Bronchial epithelial cell (primary cell): ENCODE measurements around the gene CHRNA7. TPM values are rescaled to one million over a fixed set of nuclear protein-coding genes. Genes with fewer than 3 reads are reported as not detected.

ENCODE experiments used
- DNase-seq: peaks from one replicate; pipeline ENCODE4 v3.0.0-alpha.2; 2010; ENCODE audit warnings: low read depth
- FAIRE-seq: peaks from 2 replicates; lab custom pipeline; 2011; peaks lifted over from hg19 to GRCh38; lab: Jason Lieb, UNC
- H3K27me3 ChIP-seq: 2 replicates; pipeline ENCODE4 v1.5.1; 2011; ENCODE audit warnings: low read length; ENCODE audit not compliant: control insufficient read depth, insufficient read depth
- H3K36me3 ChIP-seq: 2 replicates; pipeline ENCODE4 v1.5.1; 2011; ENCODE audit warnings: low read length; ENCODE audit not compliant: control insufficient read depth, insufficient read depth
- H3K4me3 ChIP-seq: 2 replicates; pipeline ENCODE4 v1.5.1; 2011; ENCODE audit warnings: mild to moderate bottlenecking, low read depth, low read length, control low read depth
- CTCF ChIP-seq: IDR thresholded peaks from 2 replicates; pipeline ENCODE4 v1.5.1; 2011; ENCODE audit warnings: mild to moderate bottlenecking, moderate library complexity, low read length, control low read depth, inconsistent platforms; ENCODE audit not compliant: insufficient read depth, severe bottlenecking
- total RNA-seq: library from RNA; depleted of rRNA; stranded (reverse); fragments of >200 nt; gene quantifications from 2 replicates; pipeline ENCODE4 v1.2.1, GENCODE V29; 2014

CHRNA7 gene
- total RNA-seq, 1 donor from 2014 or later, result under 0.01 TPM

DNA sequence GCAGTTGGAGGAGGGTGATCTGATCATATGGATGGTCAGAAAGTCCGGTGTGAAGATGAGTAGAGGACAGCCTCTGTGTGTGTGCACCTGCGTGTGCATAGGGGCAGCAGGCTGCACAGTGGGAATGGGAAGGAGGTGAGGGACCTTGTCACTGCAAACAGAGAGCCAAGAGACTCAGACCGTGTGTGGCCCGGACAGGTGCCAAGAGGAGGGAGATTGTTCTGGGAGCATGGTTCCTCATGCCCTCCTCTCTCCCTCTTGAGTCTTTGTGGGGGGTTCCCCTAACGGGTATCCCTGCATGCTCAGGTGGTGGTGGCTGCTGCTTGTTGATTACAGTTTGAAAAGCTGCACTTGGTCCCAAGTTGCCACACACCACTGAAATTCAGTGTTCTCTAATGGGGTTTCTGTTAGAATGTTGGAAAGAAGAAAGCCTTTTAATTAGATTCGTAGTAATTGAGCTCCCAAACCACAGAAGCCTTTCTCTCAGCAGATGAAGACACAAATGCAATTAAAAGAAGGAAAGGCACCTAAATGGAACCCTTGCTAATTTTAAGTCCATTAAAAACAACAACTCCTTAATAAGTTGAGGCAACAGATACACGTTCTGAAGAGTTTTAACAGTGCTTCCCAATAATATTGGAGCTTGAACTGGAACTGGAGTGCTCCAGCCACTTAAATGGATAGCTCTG, 68.9 kb downstream of the CHRNA7 start:
- DNase-seq (no peak), FAIRE-seq (no peak)
- no peaks in the 10 kb centered on the region for H3K36me3 ChIP-seq
- no peak overlapping the region for H3K4me3 ChIP-seq
- TF ChIP-seq CTCF, result no peak
- no peaks in the 10 kb centered on the region for H3K27me3 ChIP-seq

DNA sequence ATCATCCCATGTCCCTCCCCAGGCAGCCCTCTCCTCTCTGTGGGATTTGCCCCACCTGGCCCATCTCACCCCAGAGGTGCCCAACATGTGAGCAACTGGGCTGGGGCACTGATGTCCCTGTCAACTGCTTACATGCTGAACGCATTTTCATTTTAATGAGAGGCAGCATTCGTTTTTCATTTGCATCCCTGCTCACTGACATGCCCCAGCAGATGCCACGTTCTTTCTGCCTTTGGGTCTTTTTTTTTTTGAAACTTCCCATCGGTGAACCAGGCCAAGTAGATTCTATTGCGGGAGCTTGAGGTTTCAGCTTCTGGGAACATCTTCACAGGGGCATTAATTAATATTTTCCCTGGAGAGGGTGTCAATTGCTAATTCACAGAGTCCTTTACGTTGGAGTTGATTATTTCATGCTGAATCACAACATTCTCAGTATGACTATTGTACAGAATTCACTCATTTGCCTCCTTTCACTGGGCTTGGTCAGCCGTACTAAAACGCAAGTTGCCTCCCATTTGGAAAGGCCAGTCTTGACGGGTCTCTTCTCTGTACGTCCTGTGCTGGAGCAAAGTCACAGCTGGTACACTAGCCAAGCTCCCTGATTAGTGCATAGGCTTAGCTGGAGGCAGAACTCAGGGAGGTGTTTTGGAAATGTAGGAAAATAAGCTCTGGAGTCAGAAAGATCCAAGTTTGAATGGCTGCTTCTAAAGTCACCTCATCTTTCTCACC, 69.8 kb downstream of the CHRNA7 start:
- no peaks in the 10 kb centered on the region for H3K36me3 ChIP-seq
- H3K27me3 ChIP-seq, result no peaks in the 10 kb centered on the region
- DNase-seq (no peak), FAIRE-seq (no peak)
- TF ChIP-seq CTCF, result no peak
- no peak overlapping the region for H3K4me3 ChIP-seq

DNA sequence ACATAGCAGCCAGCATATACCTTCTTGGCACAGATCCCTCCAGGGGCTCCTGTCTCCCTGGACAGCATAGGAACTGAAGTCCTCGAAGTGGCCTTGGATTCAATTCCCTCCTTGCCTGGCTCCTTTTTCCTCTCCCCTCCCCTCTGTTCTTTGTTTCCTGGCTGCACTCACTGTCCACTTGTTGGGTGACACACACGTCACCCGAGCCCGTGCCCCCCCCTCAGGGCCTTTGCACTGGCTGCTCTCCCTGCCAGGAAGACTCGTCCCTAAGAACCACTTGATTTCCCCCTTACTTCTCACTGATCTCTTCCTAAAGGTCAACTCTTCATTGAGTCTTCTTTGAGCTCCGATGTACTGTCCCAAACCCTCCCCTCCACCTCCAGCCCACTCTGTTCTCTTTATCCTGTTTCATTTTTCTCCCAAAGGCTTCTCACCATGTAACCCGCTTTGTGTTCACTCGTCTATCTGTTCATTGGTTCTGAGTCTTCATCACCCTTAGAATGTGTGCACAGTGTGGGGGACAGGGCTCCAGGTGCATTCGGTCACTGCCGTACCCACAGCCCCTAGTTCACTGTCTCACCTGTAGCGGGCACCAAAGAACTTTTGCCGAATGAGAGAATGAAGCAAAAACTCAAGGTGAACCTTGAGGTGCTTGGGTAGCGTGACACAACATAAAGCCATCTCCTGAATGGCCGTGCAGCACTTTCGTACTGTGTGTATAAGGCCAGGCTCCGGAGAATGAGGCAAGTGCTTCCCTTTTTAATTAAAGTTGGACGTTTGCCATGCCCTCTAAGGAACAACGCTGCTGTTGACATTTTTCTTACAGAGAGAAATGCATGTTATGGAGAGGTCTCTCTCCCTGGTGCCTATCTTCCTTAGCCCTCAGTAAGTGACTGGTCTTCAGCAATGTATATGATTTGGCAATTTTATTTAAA, 74.0 kb downstream of the CHRNA7 start:
- no peak for TF ChIP-seq CTCF
- no peak overlapping the region for H3K4me3 ChIP-seq
- no peak for FAIRE-seq
- no peaks in the 10 kb centered on the region for H3K36me3 ChIP-seq
- DNase-seq, result no peak
- H3K27me3 ChIP-seq, result no peaks in the 10 kb centered on the region

- FAIRE-seq (no peak), DNase-seq (no peak)
- no peak overlapping the region for H3K4me3 ChIP-seq
- no peaks in the 10 kb centered on the region for H3K27me3 ChIP-seq
- TF ChIP-seq CTCF, result no peak
- H3K36me3 ChIP-seq, result no peaks in the 10 kb centered on the region
Measured at GRCh38 chr15:32105258-32106241, 75.2 kb downstream of the CHRNA7 start.
